D341Med (cell line): ENCODE results near the gene NMNAT2.

Source experiments
- DNase-seq: peaks from one replicate; pipeline ENCODE4 v3.0.0; 2012; ENCODE audit warnings: low spot score

NMNAT2 gene

DNA sequence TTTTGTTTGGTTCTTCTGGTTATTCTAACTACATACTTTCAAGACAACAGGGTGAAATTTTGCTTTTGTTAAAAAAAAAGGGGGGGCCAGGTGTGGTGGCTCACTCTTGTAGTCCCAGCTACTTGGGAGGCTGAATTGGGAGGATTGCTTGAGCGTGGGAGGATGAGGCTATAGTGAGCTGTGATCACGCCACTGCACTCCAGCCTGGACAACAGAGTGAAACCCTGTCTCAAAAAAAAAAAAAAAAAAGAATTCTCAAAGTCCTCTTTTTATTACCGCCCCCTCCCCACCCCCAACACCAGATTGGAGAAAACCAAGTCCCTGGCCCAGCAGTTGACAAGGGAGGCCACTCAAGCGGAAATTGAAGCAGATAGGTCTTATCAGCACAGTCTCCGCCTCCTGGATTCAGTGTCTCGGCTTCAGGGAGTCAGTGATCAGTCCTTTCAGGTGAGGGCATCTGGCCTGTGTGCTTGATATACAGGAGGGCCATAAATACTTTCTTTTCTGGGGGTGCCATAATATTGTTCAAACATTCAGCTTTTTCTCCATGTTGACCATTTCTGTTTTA, 181.9 kb downstream of the NMNAT2 start:
- DNase-seq, result no peak

DNA sequence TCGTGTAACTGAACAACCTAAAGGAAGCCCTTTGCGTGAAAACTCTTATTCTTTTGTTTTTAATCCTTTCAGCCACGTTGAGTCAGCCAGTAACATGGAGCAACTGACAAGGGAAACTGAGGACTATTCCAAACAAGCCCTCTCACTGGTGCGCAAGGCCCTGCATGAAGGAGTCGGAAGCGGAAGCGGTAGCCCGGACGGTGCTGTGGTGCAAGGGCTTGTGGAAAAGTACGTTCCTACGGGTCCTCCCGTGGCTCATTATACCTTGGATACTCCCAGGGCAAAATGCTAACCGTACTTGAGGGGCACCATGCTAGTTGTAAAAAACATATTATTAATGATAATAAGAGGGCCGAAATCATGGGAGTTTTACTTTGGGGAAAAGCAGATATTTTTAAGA, 182.7 kb downstream of the NMNAT2 start:
- DNase-seq, result no peak

DNA sequence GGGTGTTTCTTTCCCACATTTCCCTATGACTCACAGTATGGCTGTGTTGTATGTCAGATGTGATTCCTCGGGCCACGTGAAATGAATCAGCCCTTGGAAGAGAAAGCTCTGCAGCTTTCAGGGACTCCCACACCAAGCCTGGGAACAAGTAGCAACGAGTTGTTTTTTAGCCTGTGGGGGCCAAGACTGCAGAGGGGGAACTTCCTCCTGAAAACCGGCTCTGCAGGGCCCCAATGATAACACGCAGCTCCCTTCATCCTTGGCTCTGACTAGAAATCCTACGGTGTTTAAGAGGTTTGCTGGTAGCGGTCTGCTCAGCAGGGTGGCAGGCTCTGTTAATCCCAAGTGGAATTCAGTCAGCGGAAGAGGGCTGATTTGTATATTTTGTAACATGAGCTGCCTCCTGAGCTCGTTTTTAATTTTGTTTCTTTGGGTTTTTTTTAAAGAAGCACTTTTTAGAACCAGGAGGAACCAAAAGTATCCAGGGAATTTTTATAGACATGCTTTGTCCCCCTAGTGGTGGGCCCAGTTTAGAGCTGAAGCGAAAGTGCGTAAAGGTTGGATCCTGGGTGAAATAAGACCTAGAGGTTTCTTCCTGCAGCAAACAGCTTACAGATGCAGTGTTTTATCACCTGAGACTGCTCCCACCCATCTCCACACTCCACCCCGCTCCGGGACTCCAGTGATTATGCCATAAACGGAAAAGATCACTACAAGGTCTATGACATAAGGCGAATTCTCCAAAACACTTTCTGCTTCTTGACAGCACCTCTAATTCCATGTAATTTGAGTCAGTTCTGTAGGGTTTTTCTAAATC, 183.3 kb downstream of the NMNAT2 start:
- DNase-seq, result peak; percentile 53

- no peak for DNase-seq
Observed at GRCh38 chr1:183233113-183233512, 185.1 kb downstream of the NMNAT2 start.

DNA sequence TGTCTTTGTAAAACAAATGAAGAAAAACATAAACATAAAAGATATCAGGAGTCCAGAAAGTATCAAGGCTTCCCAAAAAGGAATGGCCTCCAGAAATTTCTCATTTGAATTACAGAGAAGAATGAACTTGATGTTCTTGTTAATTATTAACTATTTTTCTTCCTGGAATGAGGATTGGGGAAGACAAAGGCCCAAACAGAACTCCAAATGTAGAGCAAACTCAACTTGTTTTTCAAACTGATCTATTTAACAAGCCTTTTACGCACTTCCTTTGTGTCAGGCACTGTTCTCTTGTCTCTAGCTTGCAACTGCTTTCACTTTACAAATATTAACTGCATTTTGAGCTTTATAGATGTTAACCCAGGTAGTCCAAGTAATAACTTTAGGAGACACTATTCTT, 186.6 kb downstream of the NMNAT2 start:
- DNase-seq, result no peak

GRCh38 chr1:183230413-183230812, 187.8 kb downstream of the NMNAT2 start:
- DNase-seq, result no peak

- DNase-seq, result no peak
Observed at GRCh38 chr1:183228347-183229220, 189.6 kb downstream of the NMNAT2 start.

DNA sequence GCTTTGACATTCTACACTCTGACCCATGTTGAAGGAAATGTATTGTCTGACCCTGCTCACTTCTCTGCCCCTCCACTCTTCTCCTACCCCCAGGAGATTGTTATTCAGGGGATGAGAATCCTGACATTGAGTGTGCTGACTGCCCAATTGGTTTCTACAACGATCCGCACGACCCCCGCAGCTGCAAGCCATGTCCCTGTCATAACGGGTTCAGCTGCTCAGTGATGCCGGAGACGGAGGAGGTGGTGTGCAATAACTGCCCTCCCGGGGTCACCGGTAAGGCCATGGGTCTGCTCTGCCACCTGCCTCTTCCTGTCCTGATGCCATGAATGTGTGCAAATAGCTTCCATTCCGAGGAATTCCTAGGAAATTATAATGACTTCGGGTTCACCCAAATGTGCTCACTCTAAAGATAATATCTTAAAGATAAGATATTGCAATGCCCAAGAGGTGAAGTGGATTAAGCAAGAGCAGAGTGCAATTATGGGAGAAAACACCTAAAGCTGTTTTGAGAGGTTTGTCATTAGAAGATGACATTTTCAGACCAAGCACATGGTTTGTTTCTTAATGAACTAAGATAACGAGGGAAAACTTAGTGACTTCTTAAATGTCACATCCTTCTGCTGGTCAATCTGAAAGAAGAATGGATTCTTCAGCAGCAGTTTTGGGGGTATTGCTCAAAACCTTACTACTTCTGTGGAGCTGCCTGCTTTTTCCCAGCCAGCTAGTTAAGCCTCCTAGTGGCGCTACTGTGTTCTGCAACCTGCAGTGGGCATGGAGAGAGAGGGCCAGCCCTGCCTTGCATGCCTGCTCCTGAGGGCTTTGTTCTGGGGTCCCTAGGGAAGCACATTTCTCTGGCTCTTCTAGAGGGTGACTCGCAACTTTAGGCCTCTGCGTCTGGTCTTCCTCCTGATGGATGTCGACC, 190.5 kb downstream of the NMNAT2 start:
- peak; percentile 82 for DNase-seq

DNA sequence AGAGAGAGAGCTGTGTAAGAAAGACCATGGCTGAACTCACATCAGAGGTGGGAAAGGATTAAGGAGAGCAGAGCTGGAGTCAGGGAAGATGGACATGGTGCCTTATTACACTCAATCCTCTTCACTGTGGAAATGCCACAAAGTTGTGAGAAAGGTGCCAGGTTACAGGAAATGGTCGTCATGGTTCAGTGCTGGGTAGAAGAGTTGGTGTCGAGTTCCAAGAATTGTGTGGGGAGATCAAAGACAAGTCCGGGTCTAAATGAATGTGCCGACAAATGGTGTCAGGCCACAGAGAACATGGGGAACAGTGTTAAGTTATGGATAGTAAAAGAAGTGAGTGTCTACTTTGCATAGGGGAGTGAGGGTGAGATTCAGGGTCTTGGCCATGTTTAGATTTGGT, 191.2 kb downstream of the NMNAT2 start:
- no peak for DNase-seq

GRCh38 chr1:183226361-183226760, 191.8 kb downstream of the NMNAT2 start:
- no peak for DNase-seq

- no peak for DNase-seq
Observed at GRCh38 chr1:183223467-183223866, 194.7 kb downstream of the NMNAT2 start.

DNA sequence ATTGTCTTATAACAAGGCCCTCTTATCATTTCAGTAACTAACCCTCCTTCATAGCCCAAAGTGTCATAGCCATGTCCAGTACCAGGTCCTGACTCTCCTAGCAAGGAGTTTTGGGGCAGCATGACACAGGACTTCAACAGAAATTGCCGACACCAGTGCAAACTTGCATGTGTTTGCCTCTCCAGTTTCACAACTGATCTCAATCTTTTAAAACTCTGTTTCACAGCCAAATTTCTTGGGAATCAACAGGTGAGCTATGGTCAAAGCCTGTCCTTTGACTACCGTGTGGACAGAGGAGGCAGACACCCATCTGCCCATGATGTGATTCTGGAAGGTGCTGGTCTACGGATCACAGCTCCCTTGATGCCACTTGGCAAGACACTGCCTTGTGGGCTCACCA, 195.3 kb downstream of the NMNAT2 start:
- DNase-seq, result no peak

- DNase-seq, result no peak
Observed at GRCh38 chr1:183219616-183220009, 198.6 kb downstream of the NMNAT2 start.

DNA sequence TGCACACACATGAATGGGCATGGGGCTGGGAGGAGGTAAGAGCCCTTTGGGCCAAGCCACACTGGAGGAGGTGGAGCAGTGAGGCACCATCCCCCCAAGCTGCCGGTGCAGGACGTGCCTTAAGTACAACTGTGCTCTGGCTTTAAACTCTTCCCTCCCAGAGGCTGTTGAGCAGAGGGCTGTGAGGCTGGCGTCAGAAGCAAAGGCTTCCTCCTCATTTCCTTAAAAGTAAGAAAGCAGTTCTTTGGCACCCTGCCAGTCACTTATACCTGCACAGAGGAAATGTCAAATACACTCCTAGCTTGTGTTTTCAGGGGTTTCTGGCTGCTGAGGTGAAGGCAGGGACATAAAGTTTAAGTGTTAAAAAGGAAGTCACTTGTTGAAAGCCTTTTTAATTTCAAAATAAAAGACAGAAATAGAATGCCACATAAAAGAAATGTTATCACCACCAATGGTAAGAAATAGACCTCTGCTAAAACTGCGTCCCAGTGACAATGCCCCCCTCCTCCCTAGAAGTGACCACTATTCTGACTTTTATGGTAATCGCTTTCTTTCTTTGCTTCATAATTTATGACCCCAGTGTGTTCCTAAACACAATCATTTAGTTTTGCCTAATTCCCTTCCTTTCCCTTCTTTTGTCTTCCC, 199.1 kb downstream of the NMNAT2 start:
- DNase-seq, result no peak

GRCh38 chr1:183218027-183218618, 200.1 kb downstream of the NMNAT2 start:
- no peak for DNase-seq

DNA sequence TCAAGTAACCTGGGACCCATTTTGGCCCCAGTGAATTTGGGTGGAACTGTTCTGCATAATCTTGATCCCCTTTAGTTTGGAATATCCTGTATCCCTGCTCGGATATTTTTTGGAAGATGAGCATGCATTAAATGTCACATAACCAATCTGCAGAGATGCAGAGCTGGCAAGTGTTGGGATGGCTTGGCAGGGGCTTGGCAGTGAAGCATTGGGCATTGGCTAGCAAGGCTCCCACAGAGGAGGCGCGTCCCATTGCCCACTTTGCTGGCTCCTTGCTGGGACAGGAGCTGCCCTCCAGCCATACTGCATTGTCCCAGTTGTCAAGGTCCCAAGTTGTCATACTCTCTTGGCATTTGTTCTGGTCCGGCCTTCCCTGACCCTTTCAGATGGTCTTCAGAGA, 202.2 kb downstream of the NMNAT2 start:
- DNase-seq, result no peak

DNA sequence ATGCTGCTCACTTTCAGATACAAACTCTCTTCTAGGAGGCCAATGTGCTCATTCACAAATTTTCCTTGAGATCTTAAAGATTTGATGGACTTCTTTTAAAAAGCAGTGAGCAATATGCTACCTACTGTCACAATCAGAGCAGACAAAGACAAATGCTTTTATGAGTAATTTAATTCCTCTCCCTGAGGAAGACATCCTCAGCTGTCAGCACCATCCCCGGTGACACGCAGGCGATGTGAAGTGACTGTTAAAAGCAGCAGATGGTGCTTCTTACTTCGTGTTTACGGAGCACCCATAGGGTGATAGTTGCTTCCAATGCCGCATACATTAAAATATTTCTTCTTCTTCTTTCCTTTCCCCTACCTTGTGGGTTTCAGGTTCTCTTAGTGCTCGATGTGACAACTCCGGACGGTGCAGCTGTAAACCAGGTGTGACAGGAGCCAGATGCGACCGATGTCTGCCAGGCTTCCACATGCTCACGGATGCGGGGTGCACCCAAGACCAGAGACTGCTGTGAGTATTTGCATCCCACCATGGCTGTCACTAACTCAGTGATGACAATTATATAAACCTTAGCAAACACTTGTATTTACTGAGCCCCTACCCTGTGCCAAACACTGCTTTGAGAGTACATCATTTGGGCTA, 203.0 kb downstream of the NMNAT2 start:
- no peak for DNase-seq

DNA sequence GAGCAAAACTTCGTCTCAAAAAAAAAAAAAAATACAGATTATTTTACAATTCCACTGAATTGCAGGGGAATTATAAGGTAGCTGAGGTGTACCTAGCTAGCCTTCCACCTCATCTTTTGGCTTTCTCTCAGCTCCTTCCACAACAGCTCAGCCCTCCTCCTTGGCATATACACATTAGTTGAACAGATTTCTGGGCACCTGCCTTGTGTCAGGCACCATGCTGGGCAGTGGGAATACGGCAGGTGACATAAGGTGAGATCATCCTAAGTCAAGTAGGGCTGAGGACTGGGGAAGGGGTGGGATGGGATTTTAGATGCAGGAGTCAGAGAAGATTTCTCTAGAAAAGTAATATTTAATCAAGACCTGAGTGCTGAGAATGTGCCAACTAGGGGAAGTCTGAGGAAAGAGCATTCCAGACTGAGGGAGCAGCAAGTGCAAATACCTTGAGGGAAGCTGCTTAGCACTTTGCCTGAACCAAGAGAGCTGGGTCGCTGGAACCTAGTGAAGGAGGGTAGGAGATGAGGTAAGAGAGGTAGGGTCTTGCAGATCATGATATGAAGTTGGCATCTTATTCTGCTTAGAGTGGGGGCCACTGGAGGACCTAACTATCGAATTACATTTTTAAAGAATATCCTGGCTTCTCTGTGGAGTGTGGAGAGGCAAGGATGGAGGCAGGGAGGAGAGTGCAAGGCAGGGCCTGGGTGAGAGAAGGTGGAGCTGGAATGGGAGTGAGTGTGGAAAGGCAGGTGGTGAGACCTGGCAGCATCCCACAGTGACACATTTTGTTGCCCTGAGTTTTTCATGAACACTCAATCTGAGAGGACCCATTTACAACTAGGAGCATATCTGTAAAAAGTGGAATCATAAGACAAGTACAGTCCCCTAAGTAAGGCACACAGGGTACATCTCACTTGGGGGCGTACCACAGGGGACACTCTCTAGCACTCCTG, 203.9 kb downstream of the NMNAT2 start:
- DNase-seq, result no peak

DNA sequence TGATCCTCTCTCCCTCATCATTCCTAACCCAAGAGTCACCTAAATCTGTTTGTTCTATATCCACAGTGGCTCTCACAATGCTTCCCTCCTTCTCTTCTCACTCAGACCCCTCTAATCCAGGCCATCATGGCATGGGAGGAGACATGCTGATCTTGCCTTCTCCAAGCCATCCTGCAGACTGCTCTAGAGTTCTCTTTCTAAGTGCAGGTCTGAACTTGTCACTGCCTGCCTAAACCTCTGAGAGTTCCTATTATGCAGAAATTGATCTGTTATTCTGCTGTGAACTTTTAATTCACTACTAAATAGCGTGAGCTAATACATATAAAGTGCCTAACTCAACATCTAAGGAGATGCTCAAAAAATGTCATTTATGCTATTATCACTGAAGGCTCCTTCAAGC, 205.3 kb downstream of the NMNAT2 start:
- DNase-seq, result no peak
